ENCODE results near the gene OR4M2.
"Not testable (repeated sequence)": the region's sequence is repeated elsewhere in the genome, so short reads cannot be mapped to it uniquely, and the experiment has no call there.

OR4M2 gene

GRCh38 chr15:22080227-22080626 is at the start of gene OR4M2:
Gene OR4M2 (plus strand): TSS chr15:22080527. CDS start chr15:22080625, 98 bp downstream.
- not testable (repeated sequence) for DNase-seq (ENCODE audit: low spot score)

- DNase-seq (ENCODE audit: low spot score), result not testable (repeated sequence)
Measured at GRCh38 chr15:22069267-22069666, 11.1 kb upstream of the OR4M2 start.

- DNase-seq (ENCODE audit: low spot score), result not testable (repeated sequence)
Measured at GRCh38 chr15:22081386-22081785, 1.1 kb downstream of the OR4M2 start.

GRCh38 chr15:22098616-22099253 is 18.4 kb downstream of the OR4M2 start:
- not testable (repeated sequence) for DNase-seq (ENCODE audit: low spot score)

- not testable (repeated sequence) for DNase-seq (ENCODE audit: low spot score)
Measured at GRCh38 chr15:22099289-22099891, 19.1 kb downstream of the OR4M2 start.

GRCh38 chr15:22122033-22122432 is 41.7 kb downstream of the OR4M2 start:
- not testable (repeated sequence) for DNase-seq (ENCODE audit: low spot score)

Measured in ecto neural progenitor cell (in vitro differentiated cells).